Kasumi-1 (cell line): ENCODE results near the gene AGER.
"Not testable (repeated sequence)": the region's sequence is repeated elsewhere in the genome, so short reads cannot be mapped to it uniquely, and the experiment has no call there.

Experiments
- DNase-seq, 2 experiments: peaks; one replicate each; lab custom pipeline; 2025; lab: John Stamatoyannopoulos, UW

The AGER gene

DNA sequence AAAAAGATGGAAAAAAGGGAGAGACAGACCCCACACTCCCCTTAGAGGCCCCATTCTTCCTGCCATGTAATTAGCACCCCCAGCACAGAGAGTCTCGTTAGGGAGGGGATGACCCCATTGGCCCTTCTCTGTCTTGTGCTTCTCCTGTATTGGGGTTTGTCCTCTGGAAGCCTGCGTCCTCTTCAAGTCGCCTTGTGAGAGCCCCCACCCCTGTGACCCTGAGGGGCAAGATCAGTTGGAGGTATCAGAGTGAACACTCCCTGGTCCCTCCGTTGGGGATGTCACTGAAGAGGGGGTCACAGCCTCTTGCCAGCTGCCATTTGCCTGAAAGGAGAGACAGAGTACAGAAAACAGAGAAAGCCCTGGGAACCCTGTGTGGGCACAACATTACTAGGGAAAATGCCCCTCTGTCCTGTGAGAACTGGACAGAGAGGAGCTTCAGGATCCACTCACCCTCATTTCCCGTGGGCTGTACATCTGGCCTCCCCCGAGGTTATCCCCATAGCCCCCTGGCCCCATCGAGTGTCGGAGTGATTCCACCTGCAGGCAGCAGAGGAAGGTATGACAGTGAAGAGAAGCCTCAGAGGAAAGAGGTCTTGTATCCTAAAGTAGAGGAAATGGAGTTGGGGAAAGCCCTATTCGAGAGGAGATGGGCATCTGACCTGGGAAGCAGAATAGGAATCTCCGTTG is 2.2 kb upstream of the AGER start:
- not testable (repeated sequence) for DNase-seq

DNA sequence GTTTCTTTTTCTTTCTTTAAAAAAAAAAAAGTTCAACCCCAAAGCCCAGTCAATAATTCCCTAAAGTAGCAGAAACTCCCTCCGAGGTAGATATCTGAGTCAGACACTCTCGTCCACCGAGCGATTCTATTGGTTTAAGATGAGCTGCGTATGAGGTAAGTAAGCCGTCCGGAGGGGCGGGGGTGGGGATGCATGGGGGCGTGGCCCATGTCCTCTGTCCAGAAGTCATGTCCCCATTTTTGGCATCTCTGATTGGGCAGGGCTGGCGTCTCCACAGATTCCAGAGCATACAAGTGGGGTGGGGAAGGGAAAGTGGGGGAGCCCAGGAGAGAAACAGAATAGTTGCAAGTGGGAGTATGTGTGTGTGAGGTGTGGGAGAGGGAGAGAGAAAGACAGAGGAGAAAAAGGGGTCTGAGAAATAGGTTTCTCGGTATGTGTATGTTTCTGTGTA is 1.7 kb upstream of the AGER start:
- not testable (repeated sequence) for DNase-seq

DNA sequence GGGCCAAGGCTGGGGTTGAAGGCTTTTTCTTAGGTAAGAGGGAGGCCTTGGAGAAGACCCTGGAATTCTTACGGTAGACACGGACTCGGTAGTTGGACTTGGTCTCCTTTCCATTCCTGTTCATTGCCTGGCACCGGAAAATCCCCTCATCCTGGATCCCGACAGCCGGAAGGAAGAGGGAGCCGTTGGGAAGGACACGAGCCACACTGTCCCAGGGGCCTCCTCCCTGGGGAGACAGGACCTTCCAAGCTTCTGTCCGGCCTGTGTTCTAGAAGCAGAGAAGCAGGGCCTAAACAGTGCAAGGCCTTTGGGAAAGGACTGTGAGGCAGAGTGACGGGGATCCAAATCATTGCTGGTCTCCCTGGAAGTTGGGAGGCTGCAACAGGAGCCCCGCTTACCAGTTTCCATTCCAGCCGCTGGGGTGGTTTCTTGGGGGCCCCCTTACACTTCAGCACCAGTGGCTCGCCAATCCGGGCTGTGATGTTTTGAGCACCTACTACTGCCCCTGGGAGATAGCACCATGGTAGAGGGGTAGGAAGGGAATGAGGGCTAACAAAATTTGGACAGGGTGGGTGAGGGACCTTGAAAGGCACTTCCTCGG is 470 bp downstream of the AGER start:
- no peak for DNase-seq

DNA sequence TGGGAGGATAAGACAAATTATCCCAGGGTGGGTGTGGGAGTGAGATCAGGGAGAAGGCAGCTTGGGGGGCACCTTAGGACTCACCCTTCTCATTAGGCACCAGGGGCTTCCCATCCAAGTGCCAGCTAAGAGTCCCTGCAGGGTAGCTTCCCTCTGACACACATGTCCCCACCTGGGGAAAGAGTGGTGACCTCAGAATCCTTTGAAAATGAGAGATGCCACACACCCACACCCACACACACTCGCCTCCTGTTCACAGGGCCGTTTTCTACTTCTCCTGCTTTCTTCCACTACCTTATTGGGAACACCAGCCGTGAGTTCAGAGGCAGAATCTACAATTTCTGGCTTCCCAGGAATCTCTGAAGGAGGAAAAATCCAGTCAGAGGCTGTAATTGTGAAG is 1.0 kb downstream of the AGER start:
- no peak for DNase-seq

DNA sequence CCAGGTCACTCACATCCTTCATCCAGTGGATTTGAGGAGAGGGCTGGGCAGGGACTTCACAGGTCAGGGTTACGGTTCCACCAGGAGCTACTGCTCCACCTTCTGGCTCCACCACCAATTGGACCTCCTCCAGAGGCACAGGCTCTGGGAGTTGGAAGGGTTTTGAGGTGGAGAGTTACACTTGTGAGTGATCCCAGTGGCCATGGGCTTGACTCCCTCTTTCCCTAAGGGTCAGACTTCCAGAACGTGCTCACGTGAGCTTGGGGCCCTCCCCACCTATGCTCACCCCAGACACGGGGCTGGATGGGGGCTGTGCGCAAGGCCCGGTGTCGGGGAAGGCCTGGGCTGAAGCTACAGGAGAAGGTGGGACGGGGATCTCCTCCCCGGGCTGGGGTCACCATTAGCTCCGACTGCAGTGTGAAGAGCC is 1.5 kb downstream of the AGER start:
- no peak for DNase-seq

DNA sequence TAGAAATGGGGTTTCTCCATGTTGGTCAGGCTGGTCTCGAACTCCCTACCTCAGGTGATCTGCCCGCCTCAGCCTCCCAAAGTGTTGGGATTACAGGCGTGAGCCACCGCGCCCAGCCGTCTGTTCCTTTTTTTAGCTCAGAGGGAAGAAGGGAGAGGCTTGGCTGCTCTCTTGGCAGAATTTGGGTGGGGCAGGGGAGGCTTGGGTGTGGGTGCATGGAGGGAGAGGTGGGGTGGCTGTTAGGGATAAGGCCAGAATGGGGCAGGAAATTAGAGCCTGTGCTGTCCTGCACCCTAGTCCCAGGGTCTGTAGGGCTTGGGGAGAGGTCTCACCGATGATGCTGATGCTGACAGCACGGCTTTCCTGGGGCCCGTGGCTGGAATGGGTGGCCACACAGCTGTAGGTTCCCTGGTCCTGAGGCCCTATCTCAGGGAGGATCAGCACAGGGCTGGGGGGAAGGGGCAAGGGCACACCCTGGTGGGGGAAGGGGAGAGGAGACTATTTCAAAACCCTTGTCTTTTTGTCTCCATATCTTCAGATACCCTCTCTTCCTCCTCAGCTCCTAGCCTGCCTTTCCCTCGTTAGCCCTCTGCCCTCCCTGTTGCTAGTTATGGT is 2.0 kb downstream of the AGER start:
- no peak for DNase-seq

DNA sequence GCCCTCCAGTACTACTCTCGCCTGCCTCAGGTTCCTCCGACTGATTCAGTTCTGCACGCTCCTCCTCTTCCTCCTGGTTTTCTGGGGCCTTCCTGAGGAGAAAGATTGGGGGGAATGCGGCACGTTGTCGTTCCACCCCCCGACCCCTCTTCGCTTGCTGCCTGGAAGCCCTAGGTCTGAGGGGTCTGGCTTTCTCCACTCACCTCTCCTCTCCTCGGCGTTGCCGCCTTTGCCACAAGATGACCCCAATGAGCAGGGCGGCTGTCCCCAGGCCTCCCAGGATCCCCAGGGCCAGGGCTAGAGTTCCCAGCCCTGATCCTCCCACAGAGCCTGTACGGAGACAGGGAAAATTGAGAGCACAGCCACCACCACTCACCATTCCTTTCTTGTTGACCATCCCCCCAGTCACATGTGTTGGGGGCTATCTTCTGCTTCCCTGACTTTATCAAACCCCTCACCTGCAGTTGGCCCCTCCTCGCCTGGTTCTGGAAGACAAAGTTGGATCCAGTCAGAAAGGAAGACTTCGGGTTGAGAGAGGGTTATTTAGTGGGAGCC is 2.8 kb downstream of the AGER start:
- DNase-seq: no peak

DNA sequence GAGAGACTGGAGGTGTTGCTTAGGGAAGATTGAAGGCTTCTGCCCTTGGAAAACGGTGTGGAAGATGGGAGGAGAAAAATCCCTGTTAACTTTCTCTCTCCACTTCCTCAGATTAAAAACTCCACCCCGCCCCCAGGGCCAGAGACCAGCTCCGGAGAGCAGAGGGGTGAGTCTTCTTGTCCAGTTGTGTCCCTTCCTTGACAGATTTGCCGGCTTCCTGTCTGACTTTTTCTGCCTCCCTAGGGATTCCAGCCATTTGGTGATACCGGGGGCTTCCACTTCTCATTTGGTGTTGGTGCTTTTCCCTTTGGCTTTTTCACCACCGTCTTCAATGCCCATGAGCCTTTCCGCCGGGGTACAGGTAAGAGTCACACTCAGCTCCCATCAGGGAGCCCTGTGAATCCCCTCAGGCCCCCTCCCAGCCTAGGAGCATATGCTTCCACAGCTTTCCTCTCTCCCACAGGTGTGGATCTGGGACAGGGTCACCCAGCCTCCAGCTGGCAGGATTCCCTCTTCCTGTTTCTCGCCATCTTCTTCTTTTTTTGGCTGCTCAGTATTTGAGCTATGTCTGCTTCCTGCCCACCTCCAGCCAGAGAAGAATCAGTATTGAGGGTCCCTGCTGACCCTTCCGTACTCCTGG is 4.2 kb downstream of the AGER start:
- no peak for DNase-seq

DNA sequence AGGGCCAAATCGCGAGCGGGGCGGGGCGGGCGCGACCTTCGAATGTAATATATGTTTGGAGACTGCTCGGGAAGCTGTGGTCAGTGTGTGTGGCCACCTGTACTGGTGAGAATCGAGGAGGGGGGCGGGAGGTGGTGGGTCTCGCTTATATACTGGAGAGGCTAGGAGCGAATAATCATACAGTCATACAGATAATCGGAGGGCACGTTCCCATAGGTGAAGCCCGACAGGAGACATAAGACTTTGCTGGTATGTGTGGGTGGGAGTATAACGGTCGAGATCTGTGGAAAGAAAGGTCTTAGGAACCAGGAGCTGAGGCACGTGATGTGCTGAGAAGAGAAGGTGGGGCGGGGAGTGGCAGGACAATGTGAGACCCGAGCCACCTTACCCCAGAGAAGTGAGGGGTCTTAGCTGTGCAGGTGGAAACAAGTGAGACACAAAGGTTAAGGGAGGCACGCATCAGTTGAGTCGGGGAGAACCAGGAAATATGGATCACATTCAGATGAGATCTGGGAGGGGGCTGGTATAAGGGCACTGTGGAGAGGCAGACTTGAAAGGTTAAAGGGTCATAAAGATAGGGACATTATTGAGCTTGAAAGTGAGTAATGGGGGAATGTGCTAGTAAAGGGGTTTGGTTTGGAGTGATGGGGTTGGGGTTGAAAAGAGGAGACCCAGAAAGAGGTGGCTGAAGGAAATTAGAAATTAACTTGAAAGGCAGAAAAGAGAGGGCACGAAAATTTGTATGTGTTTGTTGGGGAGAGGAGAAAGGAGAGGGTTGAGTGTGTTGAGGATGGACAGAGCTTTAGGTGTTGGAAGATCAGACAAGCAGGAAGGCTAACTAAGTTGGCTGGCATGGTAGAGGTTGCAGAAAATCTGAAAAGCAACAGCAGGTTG is 5.3 kb downstream of the AGER start:
- DNase-seq: peak in 1 of 2 experiments; percentile 23

DNA sequence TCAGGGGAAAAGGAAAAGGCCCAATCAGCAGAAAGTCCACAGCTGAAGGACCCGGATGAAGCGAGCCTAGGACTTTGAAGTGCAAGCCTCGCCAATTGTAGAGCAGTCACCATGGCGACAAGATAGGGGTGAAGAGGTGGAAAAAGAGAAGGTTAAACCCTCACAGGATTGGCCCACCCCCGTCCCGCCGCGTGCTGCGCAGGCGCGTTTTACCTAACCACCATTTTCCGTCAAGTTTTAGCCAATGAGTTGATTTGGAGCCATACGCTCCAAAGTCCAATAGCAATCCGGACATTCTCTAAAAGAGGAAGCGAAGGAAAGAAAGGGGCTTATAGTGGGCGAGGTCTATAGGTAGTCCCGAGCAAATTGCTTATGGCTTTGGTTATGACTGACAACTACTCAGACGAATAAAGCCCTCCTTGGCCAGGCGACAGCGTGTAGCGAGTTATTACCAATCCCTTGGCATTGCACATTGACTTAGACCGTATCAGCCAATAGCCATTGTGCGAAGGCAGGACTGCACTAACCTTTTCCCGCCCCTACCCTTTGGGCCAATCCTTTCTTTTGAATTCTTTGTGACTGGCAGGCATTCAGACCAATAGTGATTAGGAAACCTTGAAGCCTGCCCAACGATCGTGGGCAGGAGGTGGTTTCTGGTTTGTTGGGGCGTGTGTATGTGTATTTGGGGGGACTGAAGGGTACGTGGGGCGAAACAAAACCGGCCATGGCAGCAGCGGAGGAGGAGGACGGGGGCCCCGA is 6.1 kb downstream of the AGER start, which contains the start of gene RNF5:
RNF5 (plus strand) TSS at position 618 of the 759 bp plus-strand sequence; CDS start at position 725, 107 bp downstream.
- peak; percentile 100 for DNase-seq

DNA sequence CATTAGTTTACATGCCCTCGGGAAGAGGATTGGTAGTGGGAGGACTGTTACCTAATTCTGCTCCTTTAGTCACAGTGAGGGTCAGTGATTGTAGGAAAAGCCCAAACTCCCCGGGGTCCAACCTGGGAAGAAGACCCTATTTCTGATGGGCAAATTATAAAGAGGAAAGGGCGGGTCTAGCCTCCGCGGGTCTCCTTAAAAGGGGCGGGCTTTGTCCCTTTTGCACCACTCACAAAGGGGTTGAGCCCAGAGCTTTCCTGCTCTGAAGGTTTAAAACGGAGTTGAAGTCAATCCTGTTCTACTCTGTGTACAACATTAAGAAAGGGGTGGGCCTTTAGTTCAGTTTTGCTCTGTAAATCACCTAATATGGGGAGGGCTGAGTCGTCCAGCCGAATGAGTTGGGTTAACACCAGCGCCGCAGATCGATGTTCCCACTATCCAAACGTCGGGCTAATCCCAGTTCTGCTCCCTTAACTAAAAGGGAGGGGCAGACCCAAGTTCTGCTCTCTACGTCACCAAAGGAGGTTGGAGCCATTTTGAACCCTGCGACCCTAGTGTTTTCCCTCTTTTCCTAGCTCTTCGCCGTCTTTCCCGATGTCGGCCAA is 6.8 kb downstream of the AGER start:
- DNase-seq: peak; percentile 65 to 77

DNA sequence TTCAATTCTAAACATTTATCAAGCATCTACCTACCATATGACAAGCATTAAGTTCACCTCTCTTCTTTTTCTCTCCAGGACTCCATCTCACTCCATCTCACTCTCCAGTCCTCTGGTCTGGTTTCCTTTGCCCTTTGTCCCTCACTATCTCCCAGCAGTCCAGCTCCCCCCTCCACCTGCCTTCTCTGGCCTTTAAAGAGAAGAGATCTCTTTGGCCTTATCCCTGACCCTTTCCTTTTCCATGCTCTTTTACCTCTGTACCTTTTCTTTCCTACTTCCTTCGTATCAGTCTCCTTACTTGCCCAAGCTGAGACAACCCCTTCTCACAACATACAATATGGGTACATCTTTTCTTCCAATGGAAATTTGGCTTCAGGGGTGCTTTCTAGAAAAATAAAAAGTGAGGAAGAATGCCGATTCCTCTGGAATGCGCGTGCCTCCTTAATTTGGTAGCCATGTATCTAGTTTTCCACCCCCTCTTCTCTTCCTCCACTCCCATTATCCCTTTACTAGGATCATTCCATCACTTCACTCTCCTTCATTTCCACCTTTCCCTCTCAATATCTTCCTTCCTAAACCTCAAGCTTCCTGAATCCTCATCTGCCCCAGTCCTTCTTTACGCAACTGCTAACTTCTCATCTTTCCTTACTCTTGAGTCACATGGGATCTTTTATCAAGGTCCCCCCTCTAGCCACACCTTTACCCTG is 7.4 kb downstream of the AGER start:
- peak in 1 of 2 experiments; percentile 54 for DNase-seq

DNA sequence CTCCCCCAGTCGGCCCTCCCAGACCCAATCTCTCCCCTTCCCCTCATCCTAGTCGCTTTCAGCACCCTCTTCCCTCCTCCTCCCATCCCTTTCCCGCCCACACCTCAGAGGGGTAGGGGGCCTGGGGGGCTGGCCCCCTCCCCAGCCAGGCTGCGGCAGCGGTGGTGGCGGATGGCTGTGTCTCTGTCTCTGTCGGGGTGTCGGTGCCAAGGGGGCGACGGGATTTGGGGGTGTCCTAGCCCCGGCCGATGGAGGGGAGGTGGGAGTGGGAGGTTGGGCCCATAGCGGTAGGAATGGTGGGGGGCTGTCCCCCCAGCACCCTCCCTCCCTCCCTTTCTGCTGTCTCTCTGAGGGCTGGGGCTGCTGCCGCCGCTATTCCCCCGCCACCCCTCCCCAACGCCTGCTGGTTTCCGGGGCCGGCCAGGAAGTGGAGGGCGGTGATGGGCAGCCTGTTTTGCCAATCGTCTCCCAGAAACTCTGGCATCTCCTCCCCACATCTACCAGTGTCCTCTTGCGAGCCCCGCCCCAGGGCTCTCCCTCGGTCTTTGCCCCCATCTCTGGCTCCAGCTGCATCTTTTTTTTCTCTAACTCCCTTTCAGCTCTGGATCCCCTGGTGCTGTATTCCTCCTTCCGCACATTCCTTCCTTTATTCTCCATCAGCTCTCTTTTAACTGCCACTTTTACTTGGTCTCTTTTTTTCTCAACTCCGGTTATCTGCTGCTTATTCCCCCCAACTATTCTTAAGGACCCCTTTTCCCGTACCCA is 8.2 kb downstream of the AGER start, which contains the start of gene AGPAT1:
AGPAT1 (minus strand) TSS at position 374 of the 765 bp plus-strand sequence. CDS start 4,588 bp downstream, outside the sequence.
- peak; percentile 95 to 96 for DNase-seq

DNA sequence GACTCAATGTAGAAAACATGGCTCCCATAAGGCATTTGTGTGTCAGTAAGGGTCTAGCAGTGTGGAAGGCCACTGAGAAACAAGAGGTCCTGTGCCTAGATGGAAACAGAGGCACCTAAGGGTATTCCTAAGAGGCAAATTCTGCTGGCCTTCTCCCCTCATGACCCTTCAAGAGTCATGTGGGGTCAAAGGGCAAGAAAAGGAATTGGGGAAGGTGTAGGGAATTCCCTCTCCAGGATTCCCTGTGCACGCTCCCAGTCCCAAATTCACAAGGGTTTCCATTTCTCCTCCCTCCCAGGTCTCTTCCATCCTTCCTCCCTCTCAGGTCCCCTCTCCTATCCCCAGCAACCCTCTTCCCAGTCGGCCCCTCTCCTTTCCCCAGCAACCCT is 8.7 kb downstream of the AGER start:
- DNase-seq: no peak

DNA sequence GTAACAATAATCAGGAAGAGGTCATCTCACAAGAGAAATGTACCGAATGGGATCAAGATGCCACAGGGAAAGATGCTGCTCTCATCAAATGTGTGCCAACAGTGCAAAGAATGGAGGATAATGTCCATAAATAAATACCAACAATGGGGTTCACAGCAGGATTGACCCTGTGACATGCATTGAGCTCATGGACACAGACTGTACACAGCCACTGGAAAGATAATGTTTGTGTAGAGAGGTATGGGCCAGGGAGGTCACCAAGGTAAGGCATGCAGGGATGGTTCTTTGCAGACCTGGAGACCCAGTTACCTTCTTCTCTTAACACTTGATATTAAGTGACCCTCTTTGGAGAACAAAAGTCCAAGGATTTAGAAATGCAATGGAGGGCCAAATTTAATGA is 9.6 kb downstream of the AGER start:
- DNase-seq: no peak

DNA sequence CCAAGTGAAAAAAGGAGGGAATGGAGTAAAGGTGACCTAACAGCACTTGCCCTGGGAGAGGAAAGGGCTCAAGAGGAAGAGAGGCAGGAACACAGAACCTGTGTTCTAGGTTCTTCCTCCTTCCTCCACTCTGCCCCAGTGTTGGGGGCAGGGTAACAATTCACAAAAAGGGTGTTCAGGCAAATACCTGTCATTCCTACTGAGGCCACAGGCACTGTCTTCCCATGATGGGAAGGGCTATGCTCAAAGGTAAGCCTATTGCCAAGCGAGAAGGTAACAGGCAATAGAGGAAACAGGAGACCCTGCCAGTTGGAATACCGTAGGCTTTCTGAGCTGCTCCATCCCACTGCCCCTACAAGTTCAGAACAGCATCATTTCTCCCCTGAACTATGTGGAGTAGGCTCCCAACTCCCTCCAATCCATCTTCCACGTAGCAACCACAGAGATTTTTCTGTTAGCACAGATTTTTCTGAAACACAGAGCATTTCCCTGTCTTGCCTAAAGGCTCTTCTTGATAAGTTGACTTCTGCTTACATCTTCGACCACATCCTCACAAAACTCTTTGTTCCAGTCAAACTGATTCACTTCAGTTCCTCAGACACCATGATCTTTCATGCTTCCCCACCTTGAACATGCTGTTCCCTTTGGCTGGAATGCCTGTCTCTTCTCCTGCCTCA is 10.9 kb downstream of the AGER start:
- DNase-seq: no peak

DNA sequence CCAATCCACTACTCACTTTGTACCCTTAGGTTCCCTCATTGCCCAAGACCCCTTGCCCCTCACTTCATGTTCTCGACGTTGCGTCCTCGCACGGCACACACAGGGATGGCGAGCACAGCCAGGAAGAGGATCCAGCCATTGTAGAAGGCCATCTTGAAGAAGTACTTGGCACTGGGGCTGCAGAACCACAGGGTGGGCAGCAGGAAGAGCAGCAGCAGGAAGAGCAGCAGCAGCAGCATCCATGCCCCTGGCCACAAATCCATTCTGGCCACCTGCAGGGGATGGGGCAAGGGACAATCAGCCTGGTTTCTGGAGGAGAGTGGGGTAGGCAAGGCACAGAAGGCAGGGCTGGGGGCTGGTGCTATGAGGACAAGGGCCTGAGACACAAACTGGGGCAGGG is 12.8 kb downstream of the AGER start:
- DNase-seq: no peak

DNA sequence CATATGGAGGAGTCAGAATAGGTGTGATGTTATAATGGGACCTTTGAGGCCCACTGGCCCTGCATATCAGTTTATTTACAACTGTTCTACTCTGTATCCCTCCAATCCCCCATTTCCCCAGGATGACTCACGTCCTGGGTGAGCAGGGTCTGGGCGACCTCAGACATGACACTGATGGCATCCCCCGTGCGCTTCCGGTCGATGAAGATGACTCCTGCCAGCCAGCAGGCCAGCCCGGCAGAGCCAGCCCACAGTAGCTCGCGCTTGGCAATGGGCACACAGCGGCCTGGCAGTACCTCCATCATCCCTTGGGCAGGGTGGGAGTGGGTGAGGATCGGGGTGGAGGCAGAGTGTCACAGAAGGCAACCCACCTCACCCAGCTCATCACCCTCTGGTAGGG is 13.8 kb downstream of the AGER start:
- DNase-seq: no peak
